HFF-Myc (cell line): ENCODE results near the gene RFTN1.

Experiments used
- DNase-seq: peaks from one replicate; pipeline ENCODE4 v3.0.0-alpha.2; 2011; ENCODE audit warnings: low read depth; ENCODE audit errors: extremely low read depth
- H3K4me3 ChIP-seq: replicated peaks from 2 replicates; pipeline ENCODE4 v1.5.1; 2011; ENCODE audit warnings: low read depth, mild to moderate bottlenecking, control low read depth, low read length
- TF ChIP-seq, protein P1 (sequence below): IDR thresholded peaks from 2 replicates; pipeline ENCODE4 v1.5.1; 2012; ENCODE audit warnings: mild to moderate bottlenecking, low read depth, low read length, control low read depth; ENCODE audit errors: missing control alignments

The RFTN1 gene

DNA sequence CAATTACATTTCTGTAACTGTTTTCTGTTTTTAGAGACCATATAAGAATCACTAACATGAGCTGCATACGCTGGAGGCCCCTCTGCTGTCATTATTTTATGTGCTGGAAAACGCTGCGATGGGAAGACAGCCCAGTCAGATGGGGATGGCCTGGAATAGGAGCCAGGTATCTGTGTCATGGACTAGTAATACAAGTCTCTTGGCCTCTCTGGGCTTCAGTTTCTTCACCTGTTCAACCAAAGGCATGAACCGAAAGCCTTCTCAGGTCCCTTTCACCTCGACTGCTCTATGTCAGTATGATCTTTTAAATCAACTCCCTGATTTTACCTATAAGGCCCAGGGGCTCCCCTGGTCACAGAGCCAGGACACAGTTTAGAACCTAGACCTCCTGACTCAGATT lies 14.6 kb upstream of the RFTN1 start:
- H3K4me3 ChIP-seq = no peak overlapping the region
- TF ChIP-seq, protein P1, sequence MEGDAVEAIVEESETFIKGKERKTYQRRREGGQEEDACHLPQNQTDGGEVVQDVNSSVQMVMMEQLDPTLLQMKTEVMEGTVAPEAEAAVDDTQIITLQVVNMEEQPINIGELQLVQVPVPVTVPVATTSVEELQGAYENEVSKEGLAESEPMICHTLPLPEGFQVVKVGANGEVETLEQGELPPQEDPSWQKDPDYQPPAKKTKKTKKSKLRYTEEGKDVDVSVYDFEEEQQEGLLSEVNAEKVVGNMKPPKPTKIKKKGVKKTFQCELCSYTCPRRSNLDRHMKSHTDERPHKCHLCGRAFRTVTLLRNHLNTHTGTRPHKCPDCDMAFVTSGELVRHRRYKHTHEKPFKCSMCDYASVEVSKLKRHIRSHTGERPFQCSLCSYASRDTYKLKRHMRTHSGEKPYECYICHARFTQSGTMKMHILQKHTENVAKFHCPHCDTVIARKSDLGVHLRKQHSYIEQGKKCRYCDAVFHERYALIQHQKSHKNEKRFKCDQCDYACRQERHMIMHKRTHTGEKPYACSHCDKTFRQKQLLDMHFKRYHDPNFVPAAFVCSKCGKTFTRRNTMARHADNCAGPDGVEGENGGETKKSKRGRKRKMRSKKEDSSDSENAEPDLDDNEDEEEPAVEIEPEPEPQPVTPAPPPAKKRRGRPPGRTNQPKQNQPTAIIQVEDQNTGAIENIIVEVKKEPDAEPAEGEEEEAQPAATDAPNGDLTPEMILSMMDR = no peak
- no peak for DNase-seq

DNA sequence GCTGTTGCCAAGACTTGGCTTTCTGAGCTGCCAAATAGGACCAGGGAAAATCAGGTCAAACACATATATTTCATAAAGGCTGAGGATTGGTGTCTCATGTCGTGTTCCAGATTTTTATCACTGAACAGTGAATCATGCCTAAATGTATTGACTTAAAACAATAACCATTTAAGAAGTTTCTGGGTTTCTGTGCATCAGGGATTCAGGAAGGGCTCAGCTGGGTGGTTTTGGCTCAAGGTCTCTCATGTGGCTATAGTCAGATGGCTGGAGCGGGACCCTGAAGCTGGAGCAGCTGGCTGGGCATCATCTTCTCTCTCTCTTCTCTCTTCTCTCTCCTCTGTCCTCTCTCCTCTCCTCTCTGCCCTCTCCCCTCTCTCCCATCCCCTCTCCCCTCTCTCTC lies 10.7 kb upstream of the RFTN1 start:
- DNase-seq = no peak
- no peak overlapping the region for H3K4me3 ChIP-seq
- TF ChIP-seq, protein P1 = no peak

- H3K4me3 ChIP-seq = no peak overlapping the region
- TF ChIP-seq, protein P1 = no peak
- DNase-seq = no peak
These were observed 10.3 kb upstream of the RFTN1 start for GRCh38 chr3:16523778-16524177.

DNA sequence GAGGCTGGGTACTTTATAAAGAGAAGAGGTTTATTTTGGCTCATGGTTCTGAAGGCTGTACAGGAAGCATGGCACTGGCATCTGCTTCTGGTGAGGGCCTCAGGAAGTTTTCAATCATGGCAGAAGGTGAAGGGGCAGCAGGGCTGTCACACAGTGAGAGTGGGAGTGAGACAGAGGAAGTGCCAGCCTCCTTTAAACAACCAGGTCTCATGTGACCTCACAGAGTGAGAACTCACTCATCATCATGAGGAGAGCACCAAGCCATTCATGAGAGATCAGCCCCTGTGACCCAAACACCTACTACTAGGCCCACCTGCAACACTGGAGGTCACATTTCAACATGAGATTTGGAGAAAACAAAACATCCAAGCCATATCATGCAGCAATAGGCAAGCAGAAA lies 9.3 kb upstream of the RFTN1 start:
- TF ChIP-seq, protein P1 = no peak
- no peak overlapping the region for H3K4me3 ChIP-seq
- DNase-seq = no peak

DNA sequence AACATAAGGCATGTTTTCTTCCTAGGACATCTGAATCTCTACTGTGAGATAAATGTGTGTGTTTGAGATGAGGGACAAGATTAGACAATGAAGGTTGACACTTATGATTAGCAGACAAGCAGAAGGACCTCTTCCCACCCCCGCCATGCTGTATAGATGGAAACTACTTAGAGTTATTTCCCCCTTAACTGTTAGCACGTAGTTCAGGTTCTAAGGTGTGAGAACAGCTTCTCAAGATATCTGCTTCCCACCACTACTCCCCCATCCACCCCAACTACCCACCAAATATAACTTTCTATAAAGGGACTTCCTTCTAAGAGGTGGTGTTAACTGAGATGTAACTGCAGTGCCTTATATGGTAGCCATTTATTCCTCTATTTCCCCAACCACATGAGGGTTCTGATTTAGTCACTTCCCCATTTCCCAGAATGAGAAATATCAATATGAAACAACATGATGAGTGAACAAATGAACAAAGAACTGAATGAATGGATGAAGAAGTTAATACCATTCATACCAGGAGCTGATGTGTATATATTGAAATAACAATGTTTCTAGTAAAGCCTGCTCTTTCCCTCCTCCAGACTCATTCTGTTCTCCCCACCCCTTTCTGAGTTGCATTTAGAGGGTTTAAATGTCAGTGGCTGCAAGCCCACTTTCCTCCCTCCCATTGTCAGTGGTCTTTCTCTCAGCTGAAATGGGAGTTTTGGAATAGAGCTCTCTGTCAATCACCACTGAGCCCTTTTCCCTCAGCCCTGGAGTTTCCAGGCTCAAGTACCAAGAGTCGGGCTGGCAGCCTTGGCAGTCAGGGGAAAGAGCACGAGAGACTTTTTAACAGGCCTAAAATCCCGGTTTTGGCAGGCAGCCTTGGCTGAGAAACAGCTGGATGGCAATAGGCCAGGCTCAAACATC lies 7.7 kb upstream of the RFTN1 start:
- DNase-seq = no peak
- TF ChIP-seq, protein P1 = no peak
- no peak overlapping the region for H3K4me3 ChIP-seq

DNA sequence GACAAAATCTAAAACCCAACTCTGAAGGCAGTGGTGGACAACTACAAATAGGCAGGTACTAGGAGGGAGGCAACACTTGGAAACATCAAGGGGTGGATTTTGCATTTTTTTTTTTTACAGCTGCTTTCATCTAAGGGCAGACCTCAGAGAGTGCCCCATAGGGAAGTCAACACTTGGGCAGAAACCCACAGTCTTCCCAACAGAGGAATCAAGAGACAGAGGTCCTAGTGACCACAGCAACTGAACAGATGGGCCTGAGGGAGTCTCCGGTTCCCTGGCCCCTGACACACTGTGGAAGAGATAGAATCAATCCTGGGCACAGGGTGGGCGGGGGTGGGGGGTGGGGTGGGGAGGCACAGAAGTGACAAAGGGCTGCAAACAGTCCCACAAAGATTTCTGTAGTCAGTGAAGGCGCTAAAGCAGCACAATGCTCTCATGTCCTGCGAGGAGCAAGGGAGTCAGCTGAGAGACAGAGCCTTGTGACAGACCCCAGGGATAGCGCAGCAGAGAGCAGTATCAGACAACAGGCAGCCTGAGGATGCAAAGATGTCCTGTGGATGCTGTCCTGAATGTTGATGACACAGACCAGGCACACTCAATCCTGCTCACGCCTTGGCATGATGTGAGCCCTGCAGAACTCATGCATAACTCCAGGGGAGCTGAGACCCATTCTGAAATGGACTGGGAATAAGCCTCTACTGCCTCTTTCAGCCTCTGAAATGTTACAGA lies 6.9 kb upstream of the RFTN1 start:
- DNase-seq = no peak
- no peak overlapping the region for H3K4me3 ChIP-seq
- TF ChIP-seq, protein P1 = no peak
